Panc1 (cell line): ENCODE measurements around the gene COPS7A. TPM values are rescaled to one million over a fixed set of nuclear protein-coding genes. Genes with fewer than 3 reads are reported as not detected.

ENCODE experiments used
- ATAC-seq: fragments of 200-7000 bp; cut with Tn5 transposase; 2 replicates; pipeline ENCODE4 v1.9.1; 2020; ENCODE audit warnings: mild to moderate bottlenecking, moderate library complexity
- BruUV-seq: library from RNA; stranded (reverse); fragments of 400-500 nt; replicated peaks from 2 replicates; lab custom pipeline; 2021; lab: Mats Ljungman, UMichigan
- CTCF ChIA-PET: fragments of 300-600 bp; sonication (Branson Sonifier 250); formaldehyde crosslinking; loops from one replicate; lab custom pipeline; 2022; ENCODE audit warnings: antibody characterized with exemption; lab: Charles Lee
- POLR2A ChIA-PET: fragments of 300-600 bp; sonication (Branson Sonifier 250); formaldehyde crosslinking; loops from one replicate; lab custom pipeline; 2022; ENCODE audit warnings: antibody characterized with exemption; lab: Charles Lee
- DNase-seq: peaks from one replicate; pipeline ENCODE4 v3.0.0-alpha.2; 2010; ENCODE audit warnings: low read depth, low spot score
- H3K27ac ChIP-seq: 2 replicates; pipeline ENCODE4 v1.5.1; 2011; ENCODE audit warnings: mild to moderate bottlenecking, low read length, inconsistent platforms
- H3K27me3 ChIP-seq: fragments of 200-500 bp; sonication (Bioruptor generic); 2 replicates; pipeline ENCODE4 v1.6.0; 2014; ENCODE audit warnings: low read length, inconsistent platforms; ENCODE audit not compliant: control insufficient read depth, insufficient read depth
- H3K36me3 ChIP-seq: fragments of 200-500 bp; sonication (Bioruptor generic); 2 replicates; pipeline ENCODE4 v1.5.1; 2014; ENCODE audit warnings: inconsistent platforms, mild to moderate bottlenecking, low read length, moderate library complexity; ENCODE audit not compliant: control insufficient read depth, insufficient read depth
- H3K4me1 ChIP-seq: 2 replicates; pipeline ENCODE4 v1.5.1; 2011; ENCODE audit warnings: inconsistent platforms, mild to moderate bottlenecking, low read length, moderate library complexity; ENCODE audit not compliant: control insufficient read depth, insufficient read depth
- H3K4me3 ChIP-seq, 2 experiments: 2 replicates each; pipeline ENCODE4 v1.5.1; 2011 to 2012; ENCODE audit warnings: low read depth in 2 of 2, low read length in 2 of 2, mild to moderate bottlenecking in 2 of 2, inconsistent platforms in 1 of 2, moderate library complexity in 1 of 2
- H3K9me3 ChIP-seq: fragments of 200-500 bp; sonication (Bioruptor generic); 2 replicates; pipeline ENCODE4 v1.5.1; 2014; ENCODE audit warnings: low read depth, mild to moderate bottlenecking, inconsistent platforms, low read length, moderate library complexity; ENCODE audit not compliant: control insufficient read depth, insufficient read depth
- POLR2AphosphoS5 ChIP-seq: IDR thresholded peaks from 2 replicates; pipeline ENCODE4 v1.6.1; 2012; ENCODE audit warnings: mild to moderate bottlenecking, low read depth, low read length, moderate library complexity
- SIN3A ChIP-seq: IDR thresholded peaks from 2 replicates; pipeline ENCODE4 v1.6.1; 2012; ENCODE audit warnings: low read depth, mild to moderate bottlenecking, low read length, moderate library complexity, borderline replicate concordance; ENCODE audit not compliant: insufficient read depth
- TCF7L2 ChIP-seq: IDR thresholded peaks from 2 replicates; pipeline ENCODE4 v1.6.1; 2011; ENCODE audit warnings: mild to moderate bottlenecking, low read depth, low read length, inconsistent platforms
- in situ Hi-C: cut with HindIII; loops from 2 replicates; pipeline ENCODE4 v1.10.0; 2016; ENCODE audit warnings: low sequenced_read_pairs, low pct_unique_long_range_greater_than_20kb
- intact Hi-C: fragments of 100-400 bp; cut with micrococcal nuclease; formaldehyde crosslinking; loops from one replicate; pipeline ENCODE4 v1.10.0; 2022; ENCODE audit not compliant: unreplicated experiment
- total RNA-seq: library from RNA; stranded (reverse); gene quantifications from one replicate; pipeline ENCODE4 v1.2.1, GENCODE V29; 2021; ENCODE audit not compliant: unreplicated experiment
- TF ChIP-seq, protein P1 (sequence below), 2 experiments: IDR thresholded peaks; 2 replicates each; pipeline ENCODE4 v1.6.1; 2011 to 2012; ENCODE audit warnings: low read depth in 2 of 2, control low read depth in 1 of 2, low read length in 1 of 2, mild to moderate bottlenecking in 1 of 2, moderate library complexity in 1 of 2; ENCODE audit not compliant: insufficient read depth in 1 of 2
- TF ChIP-seq, protein P2 (sequence below): fragments of 450-650 bp; IDR thresholded peaks from 2 replicates; pipeline ENCODE4 v1.5.1; 2017; ENCODE audit warnings: mild to moderate bottlenecking

Gene COPS7A
- total RNA-seq, 1 experiment from 2014 or later: 37.5 TPM

DNA sequence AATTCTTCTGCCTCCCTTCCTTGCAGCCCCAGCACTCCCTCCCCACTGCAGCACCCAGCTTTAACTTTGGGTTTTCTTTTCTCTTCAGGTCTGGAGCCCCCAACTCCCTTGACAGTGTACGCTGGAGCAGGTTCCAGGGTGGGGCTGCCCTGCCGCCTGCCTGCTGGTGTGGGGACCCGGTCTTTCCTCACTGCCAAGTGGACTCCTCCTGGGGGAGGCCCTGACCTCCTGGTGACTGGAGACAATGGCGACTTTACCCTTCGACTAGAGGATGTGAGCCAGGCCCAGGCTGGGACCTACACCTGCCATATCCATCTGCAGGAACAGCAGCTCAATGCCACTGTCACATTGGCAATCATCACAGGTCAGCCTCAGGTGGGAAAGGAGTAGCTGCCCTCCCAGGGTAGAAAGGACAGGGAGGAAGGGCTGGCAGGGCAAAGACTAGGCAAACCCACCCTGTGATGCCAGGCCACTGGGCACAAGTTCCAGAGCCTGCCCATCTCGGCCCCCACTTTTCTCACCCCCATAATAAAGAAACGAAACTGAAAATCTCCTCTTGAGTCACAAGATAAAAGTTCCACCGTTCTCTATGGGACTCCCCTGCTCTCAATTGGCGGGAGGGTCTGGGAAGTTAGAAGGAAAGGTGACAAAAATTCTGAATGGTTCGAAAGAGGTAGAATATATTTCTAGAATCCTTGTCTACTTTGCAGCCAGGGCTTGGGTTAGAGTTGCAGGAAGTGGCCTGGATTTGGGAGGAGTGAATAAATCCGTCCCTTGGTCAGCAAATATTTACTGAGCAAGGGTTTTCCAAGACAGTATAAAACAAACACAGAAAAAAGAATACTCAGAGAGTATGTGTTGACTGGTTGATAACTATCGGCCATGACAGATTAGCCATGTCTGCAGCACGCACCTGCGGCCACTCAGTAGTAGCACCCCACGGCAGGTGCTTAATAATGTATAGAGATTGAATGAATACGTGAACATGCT, 51.6 kb downstream of the COPS7A start:
- peaks cover 16% of the 10 kb centered on the region for H3K4me1 ChIP-seq
- in situ Hi-C loops: no loop called here
- H3K27me3 ChIP-seq: no peaks in the 10 kb centered on the region
- DNase-seq: no peak
- no peak for ATAC-seq
- CTCF ChIA-PET: interaction anchor here (0.6 kb wide), 1 partner anchor 22 kb away, joined by 4 read pairs; the partner anchor contains the start of gene MLF2
- POLR2A ChIA-PET: interaction anchor here (0.6 kb wide), 1 partner anchor 75 kb away, joined by 3 read pairs; no protein-coding TSS in a partner anchor
- BruUV-seq: no TSS peak
- H3K27ac ChIP-seq: no peak overlapping the region
- no peak overlapping the region for H3K4me3 ChIP-seq
- no peaks in the 10 kb centered on the region for H3K9me3 ChIP-seq
- no peaks in the 10 kb centered on the region for H3K36me3 ChIP-seq
- TF ChIP-seq POLR2AphosphoS5 (no peak), SIN3A (no peak), TCF7L2 (no peak)
- TF ChIP-seq, protein P1, sequence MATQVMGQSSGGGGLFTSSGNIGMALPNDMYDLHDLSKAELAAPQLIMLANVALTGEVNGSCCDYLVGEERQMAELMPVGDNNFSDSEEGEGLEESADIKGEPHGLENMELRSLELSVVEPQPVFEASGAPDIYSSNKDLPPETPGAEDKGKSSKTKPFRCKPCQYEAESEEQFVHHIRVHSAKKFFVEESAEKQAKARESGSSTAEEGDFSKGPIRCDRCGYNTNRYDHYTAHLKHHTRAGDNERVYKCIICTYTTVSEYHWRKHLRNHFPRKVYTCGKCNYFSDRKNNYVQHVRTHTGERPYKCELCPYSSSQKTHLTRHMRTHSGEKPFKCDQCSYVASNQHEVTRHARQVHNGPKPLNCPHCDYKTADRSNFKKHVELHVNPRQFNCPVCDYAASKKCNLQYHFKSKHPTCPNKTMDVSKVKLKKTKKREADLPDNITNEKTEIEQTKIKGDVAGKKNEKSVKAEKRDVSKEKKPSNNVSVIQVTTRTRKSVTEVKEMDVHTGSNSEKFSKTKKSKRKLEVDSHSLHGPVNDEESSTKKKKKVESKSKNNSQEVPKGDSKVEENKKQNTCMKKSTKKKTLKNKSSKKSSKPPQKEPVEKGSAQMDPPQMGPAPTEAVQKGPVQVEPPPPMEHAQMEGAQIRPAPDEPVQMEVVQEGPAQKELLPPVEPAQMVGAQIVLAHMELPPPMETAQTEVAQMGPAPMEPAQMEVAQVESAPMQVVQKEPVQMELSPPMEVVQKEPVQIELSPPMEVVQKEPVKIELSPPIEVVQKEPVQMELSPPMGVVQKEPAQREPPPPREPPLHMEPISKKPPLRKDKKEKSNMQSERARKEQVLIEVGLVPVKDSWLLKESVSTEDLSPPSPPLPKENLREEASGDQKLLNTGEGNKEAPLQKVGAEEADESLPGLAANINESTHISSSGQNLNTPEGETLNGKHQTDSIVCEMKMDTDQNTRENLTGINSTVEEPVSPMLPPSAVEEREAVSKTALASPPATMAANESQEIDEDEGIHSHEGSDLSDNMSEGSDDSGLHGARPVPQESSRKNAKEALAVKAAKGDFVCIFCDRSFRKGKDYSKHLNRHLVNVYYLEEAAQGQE (IDR thresholded peaks at IDR 0.05; ENCODE audit: insufficient read depth in 1 of 2, low read depth in 2 of 2, low read length in 1 of 2): no peak
- TF ChIP-seq, protein P2, sequence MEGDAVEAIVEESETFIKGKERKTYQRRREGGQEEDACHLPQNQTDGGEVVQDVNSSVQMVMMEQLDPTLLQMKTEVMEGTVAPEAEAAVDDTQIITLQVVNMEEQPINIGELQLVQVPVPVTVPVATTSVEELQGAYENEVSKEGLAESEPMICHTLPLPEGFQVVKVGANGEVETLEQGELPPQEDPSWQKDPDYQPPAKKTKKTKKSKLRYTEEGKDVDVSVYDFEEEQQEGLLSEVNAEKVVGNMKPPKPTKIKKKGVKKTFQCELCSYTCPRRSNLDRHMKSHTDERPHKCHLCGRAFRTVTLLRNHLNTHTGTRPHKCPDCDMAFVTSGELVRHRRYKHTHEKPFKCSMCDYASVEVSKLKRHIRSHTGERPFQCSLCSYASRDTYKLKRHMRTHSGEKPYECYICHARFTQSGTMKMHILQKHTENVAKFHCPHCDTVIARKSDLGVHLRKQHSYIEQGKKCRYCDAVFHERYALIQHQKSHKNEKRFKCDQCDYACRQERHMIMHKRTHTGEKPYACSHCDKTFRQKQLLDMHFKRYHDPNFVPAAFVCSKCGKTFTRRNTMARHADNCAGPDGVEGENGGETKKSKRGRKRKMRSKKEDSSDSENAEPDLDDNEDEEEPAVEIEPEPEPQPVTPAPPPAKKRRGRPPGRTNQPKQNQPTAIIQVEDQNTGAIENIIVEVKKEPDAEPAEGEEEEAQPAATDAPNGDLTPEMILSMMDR: no peak
- intact Hi-C loops: no loop called here

DNA sequence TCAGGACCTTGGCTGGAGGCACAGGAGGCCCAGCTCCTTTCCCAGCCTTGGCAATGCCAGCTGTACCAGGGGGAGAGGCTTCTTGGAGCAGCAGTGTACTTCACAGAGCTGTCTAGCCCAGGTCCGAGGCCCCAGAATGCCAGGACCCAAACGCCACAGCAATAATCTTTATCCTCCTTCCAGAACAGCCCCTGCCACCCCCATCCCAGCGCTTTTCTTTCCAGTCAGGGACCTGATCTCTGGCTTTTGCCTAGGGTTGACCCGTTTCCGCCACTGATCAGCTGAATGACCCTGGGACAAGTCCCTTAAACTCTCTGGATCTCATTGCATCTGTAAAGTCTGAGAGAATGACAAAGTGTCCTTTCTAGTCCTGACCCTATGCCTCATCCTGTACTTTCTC, 53.5 kb downstream of the COPS7A start:
- Histone ChIP-seq H3K9me3 (no peaks in the 10 kb centered on the region), H3K4me1 (peaks cover 4% of the 10 kb centered on the region; the same call in 1 of the 2 replicates), H3K4me3 (no peak overlapping the region), H3K27me3 (no peaks in the 10 kb centered on the region), H3K27ac (no peak overlapping the region), H3K36me3 (no peaks in the 10 kb centered on the region)
- ATAC-seq: no peak
- CTCF ChIA-PET: no interaction called here
- BruUV-seq: no TSS peak
- no peak for DNase-seq
- POLR2A ChIA-PET: no interaction called here
- TF ChIP-seq POLR2AphosphoS5 (no peak), TCF7L2 (no peak), SIN3A (no peak)
- TF ChIP-seq, protein P1 (IDR thresholded peaks at IDR 0.05; ENCODE audit: insufficient read depth in 1 of 2, low read depth in 2 of 2, low read length in 1 of 2): no peak
- TF ChIP-seq, protein P2: no peak
- intact Hi-C loops: no loop called here
- in situ Hi-C loops: no loop called here
